ENCODE measurements around the gene OR56B1.

The OR56B1 gene

DNA sequence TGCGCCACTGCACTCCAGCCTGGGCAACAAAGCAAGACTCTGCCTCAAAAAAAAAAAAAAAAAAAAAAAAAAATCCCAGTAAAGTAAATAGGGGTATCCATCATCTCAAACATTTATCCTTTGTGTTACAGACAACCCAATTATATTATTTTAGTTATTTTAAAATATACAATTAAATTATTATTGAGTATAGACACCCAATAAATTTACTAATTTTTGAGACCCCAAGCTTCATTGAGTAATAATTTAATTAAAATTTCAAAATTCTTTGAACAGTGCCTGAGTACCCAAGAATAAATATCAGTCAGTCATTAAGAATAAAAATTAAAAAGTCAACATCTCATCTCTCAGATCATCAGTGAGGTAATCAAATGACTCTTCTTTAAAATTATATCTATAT, 17.7 kb downstream of the OR56B1 start, which contains the start of gene OR52N4:
Gene OR52N4 (plus strand): TSS at position 301 of the 400 bp plus-strand sequence. CDS start 498 bp downstream, outside the sequence.
- no peak for DNase-seq (ENCODE audit: low read depth)
- TF ChIP-seq, protein P1, sequence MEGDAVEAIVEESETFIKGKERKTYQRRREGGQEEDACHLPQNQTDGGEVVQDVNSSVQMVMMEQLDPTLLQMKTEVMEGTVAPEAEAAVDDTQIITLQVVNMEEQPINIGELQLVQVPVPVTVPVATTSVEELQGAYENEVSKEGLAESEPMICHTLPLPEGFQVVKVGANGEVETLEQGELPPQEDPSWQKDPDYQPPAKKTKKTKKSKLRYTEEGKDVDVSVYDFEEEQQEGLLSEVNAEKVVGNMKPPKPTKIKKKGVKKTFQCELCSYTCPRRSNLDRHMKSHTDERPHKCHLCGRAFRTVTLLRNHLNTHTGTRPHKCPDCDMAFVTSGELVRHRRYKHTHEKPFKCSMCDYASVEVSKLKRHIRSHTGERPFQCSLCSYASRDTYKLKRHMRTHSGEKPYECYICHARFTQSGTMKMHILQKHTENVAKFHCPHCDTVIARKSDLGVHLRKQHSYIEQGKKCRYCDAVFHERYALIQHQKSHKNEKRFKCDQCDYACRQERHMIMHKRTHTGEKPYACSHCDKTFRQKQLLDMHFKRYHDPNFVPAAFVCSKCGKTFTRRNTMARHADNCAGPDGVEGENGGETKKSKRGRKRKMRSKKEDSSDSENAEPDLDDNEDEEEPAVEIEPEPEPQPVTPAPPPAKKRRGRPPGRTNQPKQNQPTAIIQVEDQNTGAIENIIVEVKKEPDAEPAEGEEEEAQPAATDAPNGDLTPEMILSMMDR (IDR thresholded peaks at IDR 0.05; ENCODE audit: low read length, missing control alignments) = no peak
- no peak within 1 kb of the TSS for H3K4me3 ChIP-seq (replicated peaks; ENCODE audit: low read depth, low read length)

DNA sequence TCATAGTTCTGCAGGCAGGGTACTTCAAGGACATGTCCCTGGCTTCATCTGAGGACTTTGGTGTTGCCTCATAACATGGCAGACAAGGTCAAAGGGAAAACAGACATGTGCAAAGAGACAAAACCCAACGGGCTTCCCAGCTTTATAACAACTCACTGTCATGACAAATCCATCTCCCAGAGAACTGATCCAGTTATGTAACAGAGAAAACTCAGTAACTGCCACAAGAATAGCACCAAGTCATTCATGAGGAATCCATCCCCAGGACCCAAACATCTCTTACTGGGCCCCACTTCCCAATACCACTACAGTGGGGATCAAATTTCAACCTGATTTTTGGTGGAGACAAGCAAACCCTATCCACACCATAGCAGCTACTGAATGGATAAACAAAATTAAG, 30.8 kb downstream of the OR56B1 start:
- TF ChIP-seq, protein P1 (IDR thresholded peaks at IDR 0.05; ENCODE audit: low read length, missing control alignments) = no peak
- no peak for DNase-seq (ENCODE audit: low read depth)
- H3K4me3 ChIP-seq (replicated peaks; ENCODE audit: low read depth, low read length) = no peak overlapping the region

DNA sequence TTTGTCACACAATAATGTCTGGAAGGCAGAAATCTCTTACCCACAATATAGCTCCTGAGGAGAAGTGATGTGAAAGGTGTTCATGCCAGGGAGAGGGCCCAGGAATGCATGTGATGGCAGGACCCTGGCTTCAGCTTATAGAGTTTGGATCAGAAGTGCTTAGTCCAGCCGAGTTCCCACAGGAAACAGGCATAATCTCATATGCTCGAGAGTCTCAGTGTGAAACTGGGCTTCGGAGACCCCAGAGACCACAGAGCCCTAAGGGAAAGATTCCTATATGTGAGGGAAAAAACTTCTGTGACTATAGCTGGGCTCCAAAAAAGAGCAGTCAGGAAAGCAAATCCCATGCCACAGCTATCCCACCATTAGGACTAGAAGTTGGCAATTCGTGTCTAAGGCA, 47.0 kb downstream of the OR56B1 start, which contains the start of gene OR52N5:
Gene OR52N5 (minus strand): TSS at position 101 of the 400 bp plus-strand sequence. CDS start 4,721 bp downstream, outside the sequence.
- H3K4me3 ChIP-seq (replicated peaks; ENCODE audit: low read depth, low read length) = no peak within 1 kb of the TSS
- TF ChIP-seq, protein P1 (IDR thresholded peaks at IDR 0.05; ENCODE audit: low read length, missing control alignments) = no peak
- no peak for DNase-seq (ENCODE audit: low read depth)

All from fibroblast of pulmonary artery (primary cell).